Measurements from ENCODE around the gene LRRC36.

The LRRC36 gene

DNA sequence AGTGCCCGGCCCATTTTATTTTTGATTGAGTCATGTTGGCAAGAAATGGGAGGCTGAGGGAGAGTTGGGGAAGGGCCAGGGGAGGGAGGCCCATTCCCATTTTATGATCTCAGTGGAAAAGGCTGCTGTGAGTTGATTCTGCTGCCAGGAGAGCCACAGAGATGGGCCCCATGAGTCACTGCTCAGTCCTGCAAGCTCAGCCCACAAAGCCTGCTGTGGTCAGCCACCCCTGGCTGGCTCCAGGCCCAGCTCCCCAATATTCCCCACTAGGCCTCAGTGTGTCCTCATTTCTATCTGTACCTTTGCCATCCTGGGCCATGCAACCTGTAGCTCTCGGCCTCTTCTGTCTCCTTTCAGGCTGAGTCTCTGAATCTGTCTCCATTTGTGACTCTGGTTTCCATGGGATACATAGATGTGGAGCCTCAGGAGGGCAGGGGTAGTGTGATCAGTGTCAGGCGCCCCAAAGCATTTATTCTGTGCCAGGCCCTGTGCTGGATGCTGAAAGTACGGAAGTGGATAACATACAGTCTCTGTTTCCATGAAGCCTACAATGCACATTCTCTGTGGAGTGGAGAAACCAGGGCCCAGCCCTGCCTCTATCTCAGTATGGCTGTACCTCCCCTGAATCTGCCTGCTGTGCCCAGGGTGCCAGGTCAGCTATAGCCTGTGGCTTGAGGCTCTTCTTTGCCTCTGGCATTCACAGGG is 49.2 kb upstream of the LRRC36 start (continued):
- TF ChIP-seq, protein P1, sequence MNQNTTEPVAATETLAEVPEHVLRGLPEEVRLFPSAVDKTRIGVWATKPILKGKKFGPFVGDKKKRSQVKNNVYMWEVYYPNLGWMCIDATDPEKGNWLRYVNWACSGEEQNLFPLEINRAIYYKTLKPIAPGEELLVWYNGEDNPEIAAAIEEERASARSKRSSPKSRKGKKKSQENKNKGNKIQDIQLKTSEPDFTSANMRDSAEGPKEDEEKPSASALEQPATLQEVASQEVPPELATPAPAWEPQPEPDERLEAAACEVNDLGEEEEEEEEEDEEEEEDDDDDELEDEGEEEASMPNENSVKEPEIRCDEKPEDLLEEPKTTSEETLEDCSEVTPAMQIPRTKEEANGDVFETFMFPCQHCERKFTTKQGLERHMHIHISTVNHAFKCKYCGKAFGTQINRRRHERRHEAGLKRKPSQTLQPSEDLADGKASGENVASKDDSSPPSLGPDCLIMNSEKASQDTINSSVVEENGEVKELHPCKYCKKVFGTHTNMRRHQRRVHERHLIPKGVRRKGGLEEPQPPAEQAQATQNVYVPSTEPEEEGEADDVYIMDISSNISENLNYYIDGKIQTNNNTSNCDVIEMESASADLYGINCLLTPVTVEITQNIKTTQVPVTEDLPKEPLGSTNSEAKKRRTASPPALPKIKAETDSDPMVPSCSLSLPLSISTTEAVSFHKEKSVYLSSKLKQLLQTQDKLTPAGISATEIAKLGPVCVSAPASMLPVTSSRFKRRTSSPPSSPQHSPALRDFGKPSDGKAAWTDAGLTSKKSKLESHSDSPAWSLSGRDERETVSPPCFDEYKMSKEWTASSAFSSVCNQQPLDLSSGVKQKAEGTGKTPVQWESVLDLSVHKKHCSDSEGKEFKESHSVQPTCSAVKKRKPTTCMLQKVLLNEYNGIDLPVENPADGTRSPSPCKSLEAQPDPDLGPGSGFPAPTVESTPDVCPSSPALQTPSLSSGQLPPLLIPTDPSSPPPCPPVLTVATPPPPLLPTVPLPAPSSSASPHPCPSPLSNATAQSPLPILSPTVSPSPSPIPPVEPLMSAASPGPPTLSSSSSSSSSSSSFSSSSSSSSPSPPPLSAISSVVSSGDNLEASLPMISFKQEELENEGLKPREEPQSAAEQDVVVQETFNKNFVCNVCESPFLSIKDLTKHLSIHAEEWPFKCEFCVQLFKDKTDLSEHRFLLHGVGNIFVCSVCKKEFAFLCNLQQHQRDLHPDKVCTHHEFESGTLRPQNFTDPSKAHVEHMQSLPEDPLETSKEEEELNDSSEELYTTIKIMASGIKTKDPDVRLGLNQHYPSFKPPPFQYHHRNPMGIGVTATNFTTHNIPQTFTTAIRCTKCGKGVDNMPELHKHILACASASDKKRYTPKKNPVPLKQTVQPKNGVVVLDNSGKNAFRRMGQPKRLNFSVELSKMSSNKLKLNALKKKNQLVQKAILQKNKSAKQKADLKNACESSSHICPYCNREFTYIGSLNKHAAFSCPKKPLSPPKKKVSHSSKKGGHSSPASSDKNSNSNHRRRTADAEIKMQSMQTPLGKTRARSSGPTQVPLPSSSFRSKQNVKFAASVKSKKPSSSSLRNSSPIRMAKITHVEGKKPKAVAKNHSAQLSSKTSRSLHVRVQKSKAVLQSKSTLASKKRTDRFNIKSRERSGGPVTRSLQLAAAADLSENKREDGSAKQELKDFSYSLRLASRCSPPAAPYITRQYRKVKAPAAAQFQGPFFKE (tag by site-specific recombination; IDR thresholded peaks at IDR 0.05; ENCODE audit: borderline replicate concordance), result no peak
- TF ChIP-seq ZNF266 (tag by site-specific recombination; IDR thresholded peaks at IDR 0.05; ENCODE audit: low read depth) (no peak), BCL11B (tag by site-specific recombination; IDR thresholded peaks at IDR 0.05; ENCODE audit: low read depth) (no peak), GLIS1 (tag by site-specific recombination; IDR thresholded peaks at IDR 0.05) (peak; percentile 60; the same call in 1 of the 2 replicates), GFI1B (tag by site-specific recombination; IDR thresholded peaks at IDR 0.05) (no peak), ZNF830 (tag by site-specific recombination; IDR thresholded peaks at IDR 0.05; ENCODE audit: low read depth) (no peak), KLF9 (tag by site-specific recombination; IDR thresholded peaks at IDR 0.05; ENCODE audit: low read depth) (no peak), ZBTB20 (tag by site-specific recombination; IDR thresholded peaks at IDR 0.05) (0 out of 2 replicates have a peak, but pooled peaks have one; percentile 4), FEZF1 (tag by site-specific recombination; IDR thresholded peaks at IDR 0.05) (no peak), ZNF169 (tag by site-specific recombination; IDR thresholded peaks at IDR 0.05) (no peak), SCRT2 (tag by site-specific recombination; IDR thresholded peaks at IDR 0.05) (peak; percentile 75), ZNF596 (tag by site-specific recombination; IDR thresholded peaks at IDR 0.05) (no peak), ZNF211 (tag by site-specific recombination; IDR thresholded peaks at IDR 0.05; ENCODE audit: low read depth) (no peak), ZNF324 (tag by site-specific recombination; IDR thresholded peaks at IDR 0.05) (no peak), ZNF239 (tag by site-specific recombination; IDR thresholded peaks at IDR 0.05) (no peak), KLF8 (tag by site-specific recombination; IDR thresholded peaks at IDR 0.05) (no peak)
- TF ChIP-seq, protein P2, sequence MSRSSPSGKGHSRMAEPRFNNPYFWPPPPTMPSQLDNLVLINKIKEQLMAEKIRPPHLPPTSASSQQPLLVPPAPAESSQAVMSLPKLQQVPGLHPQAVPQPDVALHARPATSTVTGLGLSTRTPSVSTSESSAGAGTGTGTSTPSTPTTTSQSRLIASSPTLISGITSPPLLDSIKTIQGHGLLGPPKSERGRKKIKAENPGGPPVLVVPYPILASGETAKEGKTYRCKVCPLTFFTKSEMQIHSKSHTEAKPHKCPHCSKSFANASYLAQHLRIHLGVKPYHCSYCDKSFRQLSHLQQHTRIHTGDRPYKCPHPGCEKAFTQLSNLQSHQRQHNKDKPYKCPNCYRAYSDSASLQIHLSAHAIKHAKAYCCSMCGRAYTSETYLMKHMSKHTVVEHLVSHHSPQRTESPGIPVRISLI (tag by site-specific recombination; IDR thresholded peaks at IDR 0.05), result no peak
- TF ChIP-seq, protein P3, sequence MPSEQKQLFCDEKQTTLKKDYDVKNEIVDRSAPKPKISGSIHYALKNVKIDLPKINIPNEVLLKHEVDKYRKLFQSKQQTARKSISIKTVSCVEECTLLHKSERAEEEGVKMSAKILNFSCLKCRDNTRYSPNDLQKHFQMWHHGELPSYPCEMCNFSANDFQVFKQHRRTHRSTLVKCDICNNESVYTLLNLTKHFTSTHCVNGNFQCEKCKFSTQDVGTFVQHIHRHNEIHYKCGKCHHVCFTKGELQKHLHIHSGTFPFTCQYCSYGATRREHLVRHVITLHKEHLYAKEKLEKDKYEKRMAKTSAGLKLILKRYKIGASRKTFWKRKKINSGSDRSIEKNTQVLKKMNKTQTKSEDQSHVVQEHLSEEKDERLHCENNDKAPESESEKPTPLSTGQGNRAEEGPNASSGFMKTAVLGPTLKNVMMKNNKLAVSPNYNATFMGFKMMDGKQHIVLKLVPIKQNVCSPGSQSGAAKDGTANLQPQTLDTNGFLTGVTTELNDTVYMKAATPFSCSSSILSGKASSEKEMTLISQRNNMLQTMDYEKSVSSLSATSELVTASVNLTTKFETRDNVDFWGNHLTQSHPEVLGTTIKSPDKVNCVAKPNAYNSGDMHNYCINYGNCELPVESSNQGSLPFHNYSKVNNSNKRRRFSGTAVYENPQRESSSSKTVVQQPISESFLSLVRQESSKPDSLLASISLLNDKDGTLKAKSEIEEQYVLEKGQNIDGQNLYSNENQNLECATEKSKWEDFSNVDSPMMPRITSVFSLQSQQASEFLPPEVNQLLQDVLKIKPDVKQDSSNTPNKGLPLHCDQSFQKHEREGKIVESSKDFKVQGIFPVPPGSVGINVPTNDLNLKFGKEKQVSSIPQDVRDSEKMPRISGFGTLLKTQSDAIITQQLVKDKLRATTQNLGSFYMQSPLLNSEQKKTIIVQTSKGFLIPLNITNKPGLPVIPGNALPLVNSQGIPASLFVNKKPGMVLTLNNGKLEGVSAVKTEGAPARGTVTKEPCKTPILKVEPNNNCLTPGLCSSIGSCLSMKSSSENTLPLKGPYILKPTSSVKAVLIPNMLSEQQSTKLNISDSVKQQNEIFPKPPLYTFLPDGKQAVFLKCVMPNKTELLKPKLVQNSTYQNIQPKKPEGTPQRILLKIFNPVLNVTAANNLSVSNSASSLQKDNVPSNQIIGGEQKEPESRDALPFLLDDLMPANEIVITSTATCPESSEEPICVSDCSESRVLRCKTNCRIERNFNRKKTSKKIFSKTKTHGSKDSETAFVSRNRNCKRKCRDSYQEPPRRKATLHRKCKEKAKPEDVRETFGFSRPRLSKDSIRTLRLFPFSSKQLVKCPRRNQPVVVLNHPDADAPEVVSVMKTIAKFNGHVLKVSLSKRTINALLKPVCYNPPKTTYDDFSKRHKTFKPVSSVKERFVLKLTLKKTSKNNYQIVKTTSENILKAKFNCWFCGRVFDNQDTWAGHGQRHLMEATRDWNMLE (tag by site-specific recombination; conservative IDR thresholded peaks at IDR 0.05; ENCODE audit: low read depth), result no peak
- TF ChIP-seq, protein P4, sequence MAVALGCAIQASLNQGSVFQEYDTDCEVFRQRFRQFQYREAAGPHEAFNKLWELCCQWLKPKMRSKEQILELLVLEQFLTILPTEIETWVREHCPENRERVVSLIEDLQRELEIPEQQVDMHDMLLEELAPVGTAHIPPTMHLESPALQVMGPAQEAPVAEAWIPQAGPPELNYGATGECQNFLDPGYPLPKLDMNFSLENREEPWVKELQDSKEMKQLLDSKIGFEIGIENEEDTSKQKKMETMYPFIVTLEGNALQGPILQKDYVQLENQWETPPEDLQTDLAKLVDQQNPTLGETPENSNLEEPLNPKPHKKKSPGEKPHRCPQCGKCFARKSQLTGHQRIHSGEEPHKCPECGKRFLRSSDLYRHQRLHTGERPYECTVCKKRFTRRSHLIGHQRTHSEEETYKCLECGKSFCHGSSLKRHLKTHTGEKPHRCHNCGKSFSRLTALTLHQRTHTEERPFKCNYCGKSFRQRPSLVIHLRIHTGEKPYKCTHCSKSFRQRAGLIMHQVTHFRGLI (tag by site-specific recombination; IDR thresholded peaks at IDR 0.05), result peak; percentile 49; the same call in 1 of the 2 replicates
- TF ChIP-seq, protein P5, sequence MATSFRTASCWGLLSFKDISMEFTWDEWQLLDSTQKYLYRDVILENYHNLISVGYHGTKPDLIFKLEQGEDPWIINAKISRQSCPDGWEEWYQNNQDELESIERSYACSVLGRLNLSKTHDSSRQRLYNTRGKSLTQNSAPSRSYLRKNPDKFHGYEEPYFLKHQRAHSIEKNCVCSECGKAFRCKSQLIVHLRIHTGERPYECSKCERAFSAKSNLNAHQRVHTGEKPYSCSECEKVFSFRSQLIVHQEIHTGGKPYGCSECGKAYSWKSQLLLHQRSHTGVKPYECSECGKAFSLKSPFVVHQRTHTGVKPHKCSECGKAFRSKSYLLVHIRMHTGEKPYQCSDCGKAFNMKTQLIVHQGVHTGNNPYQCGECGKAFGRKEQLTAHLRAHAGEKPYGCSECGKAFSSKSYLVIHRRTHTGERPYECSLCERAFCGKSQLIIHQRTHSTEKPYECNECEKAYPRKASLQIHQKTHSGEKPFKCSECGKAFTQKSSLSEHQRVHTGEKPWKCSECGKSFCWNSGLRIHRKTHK (tag by site-specific recombination; IDR thresholded peaks at IDR 0.05), result no peak
- TF ChIP-seq, protein P6, sequence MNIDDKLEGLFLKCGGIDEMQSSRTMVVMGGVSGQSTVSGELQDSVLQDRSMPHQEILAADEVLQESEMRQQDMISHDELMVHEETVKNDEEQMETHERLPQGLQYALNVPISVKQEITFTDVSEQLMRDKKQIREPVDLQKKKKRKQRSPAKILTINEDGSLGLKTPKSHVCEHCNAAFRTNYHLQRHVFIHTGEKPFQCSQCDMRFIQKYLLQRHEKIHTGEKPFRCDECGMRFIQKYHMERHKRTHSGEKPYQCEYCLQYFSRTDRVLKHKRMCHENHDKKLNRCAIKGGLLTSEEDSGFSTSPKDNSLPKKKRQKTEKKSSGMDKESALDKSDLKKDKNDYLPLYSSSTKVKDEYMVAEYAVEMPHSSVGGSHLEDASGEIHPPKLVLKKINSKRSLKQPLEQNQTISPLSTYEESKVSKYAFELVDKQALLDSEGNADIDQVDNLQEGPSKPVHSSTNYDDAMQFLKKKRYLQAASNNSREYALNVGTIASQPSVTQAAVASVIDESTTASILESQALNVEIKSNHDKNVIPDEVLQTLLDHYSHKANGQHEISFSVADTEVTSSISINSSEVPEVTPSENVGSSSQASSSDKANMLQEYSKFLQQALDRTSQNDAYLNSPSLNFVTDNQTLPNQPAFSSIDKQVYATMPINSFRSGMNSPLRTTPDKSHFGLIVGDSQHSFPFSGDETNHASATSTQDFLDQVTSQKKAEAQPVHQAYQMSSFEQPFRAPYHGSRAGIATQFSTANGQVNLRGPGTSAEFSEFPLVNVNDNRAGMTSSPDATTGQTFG (tag by site-specific recombination; IDR thresholded peaks at IDR 0.05; ENCODE audit: borderline replicate concordance), result no peak
